ENCODE results near the gene GCHFR. TPM values are rescaled to one million over a fixed set of nuclear protein-coding genes. Genes with fewer than 3 reads are reported as not detected.

The GCHFR gene
- total RNA-seq, 6 experiments from 2014 or later, result 65.4 to 181 (median 82.0) TPM

- intact Hi-C loops (cut with DNase I), result no loop called here
- peaks cover 0 to 34% (median 16%) of the 10 kb centered on the region in 4 donors for H3K4me1 ChIP-seq
- peak overlapping the region in 2 of 3 donors; percentile 53 to 74 for H3K27ac ChIP-seq
- DNase-seq (peak in 2 of 3 donors; percentile 52 to 89), ATAC-seq (peak; percentile 5 to 54 (median 28))
- TF ChIP-seq POLR2A (IDR thresholded peaks at IDR 0.05), result no peak
- TF ChIP-seq CTCF (IDR thresholded peaks at IDR 0.05), result no peak
- WGBS (ENCODE audit: insufficient coverage, low coverage, low lambda C conversion rate, missing lambda C conversion rate), result 32% methylated on average over 4 of the region's 14 CpGs
- peaks cover 0 to 57% (median 15%) of the 10 kb centered on the region in 4 donors for H3K36me3 ChIP-seq
- no peaks in the 10 kb centered on the region for H3K9me3 ChIP-seq
- no peaks in the 10 kb centered on the region for H3K27me3 ChIP-seq
- H3K4me3 ChIP-seq, result peak overlapping the region in 1 of 3 donors; percentile 2
These were observed 12.1 kb downstream of the GCHFR start for GRCh38 chr15:40775740-40776536.

GRCh38 chr15:40776537-40777141 is 12.8 kb downstream of the GCHFR start:
- H3K9me3 ChIP-seq, result no peaks in the 10 kb centered on the region
- H3K27me3 ChIP-seq, result no peaks in the 10 kb centered on the region
- peaks cover 0 to 27% (median 12%) of the 10 kb centered on the region in 4 donors for H3K4me1 ChIP-seq
- peaks cover 0 to 57% (median 15%) of the 10 kb centered on the region in 4 donors for H3K36me3 ChIP-seq
- DNase-seq (peak; percentile 79 to 90 (median 87)), ATAC-seq (peak; percentile 91 to 98 (median 96))
- intact Hi-C loops (cut with DNase I), result no loop called here
- H3K4me3 ChIP-seq, result peak overlapping the region in 1 of 3 donors; percentile 2
- 31% methylated on average over 7 of the region's 11 CpGs for WGBS (ENCODE audit: insufficient coverage, low coverage, low lambda C conversion rate, missing lambda C conversion rate)
- peak overlapping the region in 2 of 3 donors; percentile 53 to 74 for H3K27ac ChIP-seq
- peak in 1 of 4 donors; percentile 10 for TF ChIP-seq CTCF (IDR thresholded peaks at IDR 0.05)
- no peak for TF ChIP-seq POLR2A (IDR thresholded peaks at IDR 0.05)

GRCh38 chr15:40782609-40783227 is 18.9 kb downstream of the GCHFR start:
- TF ChIP-seq POLR2A (IDR thresholded peaks at IDR 0.05), result no peak
- TF ChIP-seq CTCF (IDR thresholded peaks at IDR 0.05), result peak; percentile 72 to 92 (median 85)
- H3K27ac ChIP-seq, result no peak overlapping the region
- H3K9me3 ChIP-seq, result no peaks in the 10 kb centered on the region
- ATAC-seq (peak; percentile 94 to 98 (median 96)), DNase-seq (peak; percentile 81 to 86 (median 84))
- peaks cover 0 to 20% (median 10%) of the 10 kb centered on the region in 4 donors for H3K36me3 ChIP-seq
- intact Hi-C loops (cut with DNase I), result no loop called here
- H3K4me1 ChIP-seq, result peaks cover 0 to 15% (median 7%) of the 10 kb centered on the region in 4 donors
- H3K4me3 ChIP-seq, result no peak overlapping the region
- 26% methylated on average over 3 of the region's 8 CpGs for WGBS (ENCODE audit: insufficient coverage, low coverage, low lambda C conversion rate, missing lambda C conversion rate)
- H3K27me3 ChIP-seq, result no peaks in the 10 kb centered on the region

- Histone ChIP-seq H3K27ac (peak overlapping the region in 2 of 3 donors; percentile 5 to 31), H3K4me3 (no peak overlapping the region), H3K36me3 (no peaks in the 10 kb centered on the region), H3K4me1 (peaks cover 0 to 19% (median 7%) of the 10 kb centered on the region in 4 donors), H3K27me3 (no peaks in the 10 kb centered on the region), H3K9me3 (no peaks in the 10 kb centered on the region)
- WGBS (ENCODE audit: insufficient coverage, low coverage, low lambda C conversion rate, missing lambda C conversion rate), result 56% methylated on average over 3 of the region's 3 CpGs
- DNase-seq (no peak), ATAC-seq (peak in 3 of 4 donors; percentile 18 to 42 (median 36))
- intact Hi-C loops (cut with DNase I), result no loop called here
- TF ChIP-seq CTCF (IDR thresholded peaks at IDR 0.05) (peak; percentile 8 to 36 (median 28)), POLR2A (IDR thresholded peaks at IDR 0.05) (no peak)
These were observed 21.3 kb downstream of the GCHFR start for GRCh38 chr15:40785164-40785563.

All from right lobe of liver (tissue), 6 donors.